Measurements from ENCODE around the gene EYA2. TPM values are rescaled to one million over a fixed set of nuclear protein-coding genes. Genes with fewer than 3 reads are reported as not detected.

The EYA2 gene
- polyA plus RNA-seq, 1 donor (not counting 4 experiments of a cell fraction or from before 2014, with no cell fraction given) = not detected

DNA sequence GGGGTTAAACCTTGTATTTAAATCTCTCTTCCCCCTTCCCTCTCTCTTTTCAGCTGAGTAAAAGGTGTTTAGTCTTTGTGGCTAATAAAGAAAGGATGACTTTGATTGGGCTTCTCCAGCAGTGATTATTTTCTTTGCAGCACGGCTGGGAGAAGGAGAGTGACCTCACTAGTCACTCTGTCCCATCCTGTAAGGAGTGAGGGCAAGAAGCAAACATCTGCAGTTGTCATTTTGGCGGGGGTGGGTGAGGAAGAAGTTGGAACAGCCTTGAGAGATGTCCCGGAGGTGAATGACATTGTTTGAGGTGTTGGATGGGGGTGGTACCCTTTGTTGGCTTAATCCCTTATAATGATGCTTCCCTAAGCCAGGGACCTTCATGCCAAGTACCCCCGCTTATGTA lies 223.6 kb downstream of the EYA2 start:
- H4K20me1 ChIP-seq (ENCODE audit: control insufficient read depth, extremely low read depth, insufficient read depth, low read length) = no peaks in the 10 kb centered on the region
- no peaks in the 10 kb centered on the region for H3K36me3 ChIP-seq (ENCODE audit: control insufficient read depth in 2 of 2, extremely low read depth in 1 of 2, insufficient read depth in 2 of 2, low read length in 2 of 2)
- H3K79me2 ChIP-seq (ENCODE audit: control insufficient read depth, insufficient read depth, low read length) = no peaks in the 10 kb centered on the region
- H3K9ac ChIP-seq (ENCODE audit: control insufficient read depth, extremely low read depth, insufficient read depth, low read length) = no peak overlapping the region
- H3K4me1 ChIP-seq (ENCODE audit: control insufficient read depth, extremely low read depth, insufficient read depth, low read length) = no peaks in the 10 kb centered on the region
- no peaks in the 10 kb centered on the region for H3K9me3 ChIP-seq (ENCODE audit: control insufficient read depth, low read depth, low read length)
- dilution Hi-C loops (cut with MboI; ENCODE audit: extremely low pct_ligation_motif_present, low sequenced_read_pairs) = no loop called here
- TF ChIP-seq CTCF (optimal IDR thresholded peaks at IDR 0.05 in 1 of 3, IDR thresholded peaks at IDR 0.05 in 1 of 3, conservative IDR thresholded peaks at IDR 0.05 in 1 of 3; ENCODE audit: extremely low read depth in 1 of 3, insufficient read depth in 2 of 3, low read length in 3 of 3) (no peak), EZH2 (IDR thresholded peaks at IDR 0.05; ENCODE audit: low read length) (no peak)
- H3K4me3 ChIP-seq (ENCODE audit: control insufficient read depth in 2 of 3, extremely low read depth in 1 of 3, insufficient read depth in 2 of 3, low read depth in 1 of 3, low read length in 3 of 3) = no peak overlapping the region
- no peaks in the 10 kb centered on the region for H3K27me3 ChIP-seq (ENCODE audit: control insufficient read depth, extremely low read depth, insufficient read depth, low read length)
- DNase-seq (ENCODE audit: low read depth, low spot score) = no peak
- no peaks in the 10 kb centered on the region for H3K9me1 ChIP-seq (ENCODE audit: control insufficient read depth, extremely low read depth, insufficient read depth, low read length)
- no peak for FAIRE-seq
- no peak overlapping the region for H3K27ac ChIP-seq (ENCODE audit: control insufficient read depth, insufficient read depth, low read length)
- no peak overlapping the region for H3K4me2 ChIP-seq (ENCODE audit: control insufficient read depth, extremely low read depth, insufficient read depth, low read depth, low read length)
- no peak overlapping the region for H2AFZ ChIP-seq (ENCODE audit: control insufficient read depth, low read length)

GRCh38 chr20:47118641-47119040 lies 224.0 kb downstream of the EYA2 start:
- H2AFZ ChIP-seq (ENCODE audit: control insufficient read depth, low read length) = no peak overlapping the region
- H3K9me3 ChIP-seq (ENCODE audit: control insufficient read depth, low read depth, low read length) = no peaks in the 10 kb centered on the region
- no peaks in the 10 kb centered on the region for H3K79me2 ChIP-seq (ENCODE audit: control insufficient read depth, insufficient read depth, low read length)
- no peaks in the 10 kb centered on the region for H3K27me3 ChIP-seq (ENCODE audit: control insufficient read depth, extremely low read depth, insufficient read depth, low read length)
- no peaks in the 10 kb centered on the region for H3K36me3 ChIP-seq (ENCODE audit: control insufficient read depth in 2 of 2, extremely low read depth in 1 of 2, insufficient read depth in 2 of 2, low read length in 2 of 2)
- H3K4me2 ChIP-seq (ENCODE audit: control insufficient read depth, extremely low read depth, insufficient read depth, low read depth, low read length) = no peak overlapping the region
- DNase-seq (ENCODE audit: low read depth, low spot score) = no peak
- H3K27ac ChIP-seq (ENCODE audit: control insufficient read depth, insufficient read depth, low read length) = no peak overlapping the region
- H3K9ac ChIP-seq (ENCODE audit: control insufficient read depth, extremely low read depth, insufficient read depth, low read length) = no peak overlapping the region
- H4K20me1 ChIP-seq (ENCODE audit: control insufficient read depth, extremely low read depth, insufficient read depth, low read length) = no peaks in the 10 kb centered on the region
- no peak overlapping the region for H3K4me3 ChIP-seq (ENCODE audit: control insufficient read depth in 2 of 3, extremely low read depth in 1 of 3, insufficient read depth in 2 of 3, low read depth in 1 of 3, low read length in 3 of 3)
- dilution Hi-C loops (cut with MboI; ENCODE audit: extremely low pct_ligation_motif_present, low sequenced_read_pairs) = no loop called here
- no peak for FAIRE-seq
- no peaks in the 10 kb centered on the region for H3K9me1 ChIP-seq (ENCODE audit: control insufficient read depth, extremely low read depth, insufficient read depth, low read length)
- no peaks in the 10 kb centered on the region for H3K4me1 ChIP-seq (ENCODE audit: control insufficient read depth, extremely low read depth, insufficient read depth, low read length)
- TF ChIP-seq EZH2 (IDR thresholded peaks at IDR 0.05; ENCODE audit: low read length) (no peak), CTCF (optimal IDR thresholded peaks at IDR 0.05 in 1 of 3, IDR thresholded peaks at IDR 0.05 in 1 of 3, conservative IDR thresholded peaks at IDR 0.05 in 1 of 3; ENCODE audit: extremely low read depth in 1 of 3, insufficient read depth in 2 of 3, low read length in 3 of 3) (no peak)
